ENCODE results near the gene CCDC171.

DNA sequence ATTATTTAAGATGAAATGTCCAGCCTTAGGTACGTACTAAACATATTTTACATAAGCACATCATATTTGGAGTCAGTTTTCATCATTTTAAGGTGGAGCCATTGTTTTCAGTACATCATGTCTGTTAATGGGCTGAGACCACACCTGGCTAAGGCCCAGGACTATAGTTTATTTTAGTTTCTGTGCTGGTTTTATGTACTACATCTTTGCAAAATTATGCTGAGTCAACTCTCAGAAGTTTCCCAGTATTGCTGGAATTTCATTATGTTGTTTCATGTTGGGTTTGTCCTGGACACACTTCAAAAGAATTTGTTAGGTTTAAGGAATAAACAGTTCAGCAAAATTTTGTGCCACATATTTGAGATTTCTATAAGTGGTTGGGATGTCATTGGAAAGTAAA lies 171.2 kb downstream of the CCDC171 start:
- TF ChIP-seq EZH2phosphoT487 (IDR thresholded peaks at IDR 0.05; ENCODE audit: borderline replicate concordance, low read depth, low read length), result no peak
- TF ChIP-seq CTCF (conservative IDR thresholded peaks at IDR 0.05; ENCODE audit: low read length), result no peak
